Body of pancreas (tissue), 4 donors: ENCODE data around the gene SPTB.
"Not testable (repeated sequence)": the region's sequence is repeated elsewhere in the genome, so short reads cannot be mapped to it uniquely, and the experiment has no call there.

ENCODE experiments used
- POLR2A ChIP-seq, 3 donors: fragments of 450-650 bp; IDR thresholded peaks; one replicate each; pipeline ENCODE4 v1.6.1; 2016; ENCODE audit warnings: antibody characterized with exemption in 3 of 3, mild to moderate bottlenecking in 2 of 3
- TF ChIP-seq, protein P1 (sequence below), 7 experiments: fragments of 450-650 bp in 4 of 7; fragments of 200-600 bp in 3 of 7; sonication (generic) in 3 of 7; IDR thresholded peaks; one replicate each; pipeline ENCODE4 v1.5.1; 2016 to 2019; ENCODE audit warnings: antibody characterized with exemption in 7 of 7

DNA sequence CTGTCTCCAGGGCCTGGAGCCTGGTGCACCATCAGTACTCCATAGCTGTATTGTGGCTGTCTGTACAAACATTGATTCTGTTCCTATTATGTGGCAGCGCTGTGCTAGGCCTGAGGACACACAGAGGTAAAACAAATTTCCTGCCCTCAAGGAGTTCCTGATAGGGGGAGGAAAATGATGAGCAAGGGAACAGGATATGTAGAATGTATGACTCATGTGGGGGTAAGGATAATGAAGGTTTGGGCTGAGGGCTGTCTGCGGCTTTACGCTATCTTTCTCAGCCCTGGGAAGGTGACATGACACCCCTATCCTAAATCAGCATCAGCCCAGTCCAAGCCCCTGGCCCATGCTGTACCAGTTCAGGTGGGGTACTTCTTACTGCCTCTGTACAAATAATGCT is 74.1 kb downstream of the SPTB start:
- TF ChIP-seq, protein P1, sequence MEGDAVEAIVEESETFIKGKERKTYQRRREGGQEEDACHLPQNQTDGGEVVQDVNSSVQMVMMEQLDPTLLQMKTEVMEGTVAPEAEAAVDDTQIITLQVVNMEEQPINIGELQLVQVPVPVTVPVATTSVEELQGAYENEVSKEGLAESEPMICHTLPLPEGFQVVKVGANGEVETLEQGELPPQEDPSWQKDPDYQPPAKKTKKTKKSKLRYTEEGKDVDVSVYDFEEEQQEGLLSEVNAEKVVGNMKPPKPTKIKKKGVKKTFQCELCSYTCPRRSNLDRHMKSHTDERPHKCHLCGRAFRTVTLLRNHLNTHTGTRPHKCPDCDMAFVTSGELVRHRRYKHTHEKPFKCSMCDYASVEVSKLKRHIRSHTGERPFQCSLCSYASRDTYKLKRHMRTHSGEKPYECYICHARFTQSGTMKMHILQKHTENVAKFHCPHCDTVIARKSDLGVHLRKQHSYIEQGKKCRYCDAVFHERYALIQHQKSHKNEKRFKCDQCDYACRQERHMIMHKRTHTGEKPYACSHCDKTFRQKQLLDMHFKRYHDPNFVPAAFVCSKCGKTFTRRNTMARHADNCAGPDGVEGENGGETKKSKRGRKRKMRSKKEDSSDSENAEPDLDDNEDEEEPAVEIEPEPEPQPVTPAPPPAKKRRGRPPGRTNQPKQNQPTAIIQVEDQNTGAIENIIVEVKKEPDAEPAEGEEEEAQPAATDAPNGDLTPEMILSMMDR (IDR thresholded peaks at IDR 0.05) = not testable (repeated sequence)
- not testable (repeated sequence) for TF ChIP-seq POLR2A (IDR thresholded peaks at IDR 0.05)
